HUES64 (cell line): ENCODE data around the gene F2RL2.

Experiments used
- H3K27ac ChIP-seq: 2 replicates; pipeline ENCODE4 v1.7.0; 2013; ENCODE audit warnings: low read depth, low read length, inconsistent platforms
- H3K27me3 ChIP-seq: 2 replicates; pipeline ENCODE4 v1.6.1; 2013; ENCODE audit warnings: mild to moderate bottlenecking, low read length; ENCODE audit not compliant: insufficient read depth
- H3K36me3 ChIP-seq: 2 replicates; pipeline ENCODE4 v1.6.1; 2013; ENCODE audit warnings: mild to moderate bottlenecking, low read length; ENCODE audit not compliant: insufficient read depth
- H3K4me1 ChIP-seq: 2 replicates; pipeline ENCODE4 v1.6.1; 2013; ENCODE audit warnings: mild to moderate bottlenecking, low read length, moderate library complexity; ENCODE audit not compliant: insufficient read depth
- H3K4me3 ChIP-seq: 2 replicates; pipeline ENCODE4 v1.5.1; 2013; ENCODE audit warnings: mild to moderate bottlenecking, low read length, moderate library complexity
- H3K9ac ChIP-seq: 2 replicates; pipeline ENCODE4 v1.6.1; 2013; ENCODE audit warnings: mild to moderate bottlenecking, low read depth, low read length
- H3K9me3 ChIP-seq: 2 replicates; pipeline ENCODE4 v1.6.1; 2013; ENCODE audit warnings: low read depth, low read length; ENCODE audit not compliant: insufficient read depth
- WGBS: fragments of 150-250, 120-280 bp; methylation state at CpG from one replicate; pipeline ENCODE4 v1.1.7; 2013; ENCODE audit warnings: missing lambda C conversion rate; 5-methylcytosine and 5-hydroxymethylcytosine counted together

F2RL2 gene

DNA sequence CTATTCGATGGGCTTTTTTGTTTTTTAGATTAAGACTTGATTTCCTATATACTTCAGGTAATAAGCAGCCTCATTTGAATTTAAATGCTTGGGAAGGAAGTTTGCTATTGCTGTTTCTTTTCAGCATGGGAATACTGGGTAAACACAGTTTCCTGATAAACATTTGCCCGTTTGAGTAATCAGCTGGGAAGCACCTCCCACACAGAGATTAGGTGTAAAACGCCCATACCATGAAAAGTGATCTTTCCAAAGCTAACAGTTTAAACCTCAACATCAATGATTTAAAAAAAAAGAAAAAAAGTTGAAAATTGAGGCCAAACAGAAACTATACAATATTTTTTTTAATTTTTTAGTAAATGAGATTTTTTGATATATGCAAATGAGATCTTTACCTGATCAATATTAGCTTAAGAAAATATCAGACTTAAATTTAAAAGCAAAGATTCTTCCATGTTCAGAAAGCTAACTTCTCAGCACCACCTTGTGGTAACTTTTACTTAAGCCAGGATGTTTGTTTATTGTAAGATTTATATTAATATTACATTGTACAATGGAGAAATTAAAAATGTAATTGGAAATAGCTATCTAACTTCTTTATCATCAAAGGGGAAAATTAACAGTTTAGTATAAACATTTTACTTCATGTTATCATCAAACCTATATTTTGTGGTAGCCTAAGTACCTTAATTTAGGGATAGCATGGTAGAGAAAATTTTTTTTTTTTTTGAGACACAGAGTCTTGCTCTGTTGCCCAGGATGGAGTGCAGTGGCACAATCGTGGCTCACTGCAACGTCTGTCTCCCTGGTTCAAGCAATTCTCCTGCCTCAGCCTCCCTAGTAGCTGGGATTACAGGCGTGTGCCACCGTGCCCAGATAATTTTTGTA, 39.8 kb downstream of the F2RL2 start:
- no peaks in the 10 kb centered on the region for H3K27me3 ChIP-seq
- H3K4me3 ChIP-seq: no peak overlapping the region
- no peaks in the 10 kb centered on the region for H3K9me3 ChIP-seq
- H3K36me3 ChIP-seq: no peaks in the 10 kb centered on the region
- H3K27ac ChIP-seq: no peak overlapping the region
- H3K4me1 ChIP-seq: peaks cover 14% of the 10 kb centered on the region
- 78% methylated on average over 5 of the region's 7 CpGs for WGBS
- H3K9ac ChIP-seq: no peak overlapping the region

DNA sequence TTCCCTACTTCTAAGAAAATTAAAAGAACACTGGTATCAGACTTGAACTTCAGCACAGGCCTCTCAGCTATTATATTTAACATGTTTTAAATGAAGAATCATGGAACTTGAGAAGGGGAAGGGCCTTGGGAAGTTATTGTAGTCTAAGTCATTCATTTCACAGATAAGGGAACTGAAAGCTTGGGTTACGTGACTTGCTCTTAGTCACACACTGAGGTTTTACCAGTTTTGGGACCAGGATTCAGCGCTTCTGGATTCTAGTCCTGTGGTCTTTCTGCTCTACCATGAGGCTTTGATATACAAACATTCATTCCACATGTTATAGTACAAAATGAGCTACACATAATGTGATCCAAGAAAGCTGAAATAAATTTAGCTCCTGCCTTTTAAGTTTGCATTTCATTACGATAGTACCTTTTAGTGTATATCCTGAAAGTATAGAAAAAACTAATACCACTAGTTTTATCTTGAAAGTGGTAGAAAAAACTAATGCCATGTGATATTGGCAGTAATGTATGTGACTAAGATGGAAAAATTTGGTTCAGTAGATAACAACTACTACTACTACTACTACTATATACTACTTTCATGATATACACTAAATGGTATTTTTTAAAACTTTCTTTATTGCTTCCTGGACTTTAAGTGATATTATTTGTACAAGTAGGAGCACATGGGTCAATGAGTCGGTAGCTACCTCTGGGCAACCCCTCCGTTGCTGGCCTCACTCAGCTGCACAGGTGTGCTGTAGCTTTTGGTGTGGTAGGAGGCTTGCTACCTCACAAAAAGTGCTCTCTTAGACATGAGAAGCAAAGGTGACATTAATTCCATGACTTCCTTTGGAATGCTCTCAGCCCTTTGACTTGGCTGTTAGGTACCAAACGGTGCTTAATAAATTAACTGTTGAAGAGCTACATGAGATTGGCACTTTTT, 40.7 kb downstream of the F2RL2 start:
- Histone ChIP-seq H3K9me3 (no peaks in the 10 kb centered on the region), H3K27me3 (no peaks in the 10 kb centered on the region), H3K4me3 (no peak overlapping the region), H3K4me1 (peaks cover 14% of the 10 kb centered on the region), H3K36me3 (no peaks in the 10 kb centered on the region), H3K27ac (no peak overlapping the region), H3K9ac (no peak overlapping the region)
- 79% methylated on average over 5 of the region's 6 CpGs for WGBS

DNA sequence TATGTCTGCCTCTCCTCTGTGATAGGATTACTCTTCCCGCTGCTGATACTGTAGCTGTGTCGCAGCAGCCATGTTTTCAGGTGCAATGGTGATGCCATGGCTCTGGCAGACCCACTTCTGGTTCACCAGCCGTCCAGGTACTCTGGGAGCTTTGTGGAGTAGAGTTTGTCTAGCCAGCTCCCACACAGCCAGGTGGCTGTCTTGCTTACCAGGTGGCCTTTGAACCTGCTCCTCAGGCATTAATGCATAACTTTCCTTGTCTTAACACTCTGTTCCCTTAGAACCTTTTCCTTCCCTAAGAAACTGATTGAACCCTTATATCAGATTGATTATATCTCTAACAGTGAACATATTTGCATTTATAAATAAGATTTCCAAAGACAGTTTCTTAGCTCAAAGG, 42.2 kb downstream of the F2RL2 start:
- H3K27ac ChIP-seq: no peak overlapping the region
- no peaks in the 10 kb centered on the region for H3K27me3 ChIP-seq
- H3K9ac ChIP-seq: no peak overlapping the region
- no peaks in the 10 kb centered on the region for H3K36me3 ChIP-seq
- H3K9me3 ChIP-seq: no peaks in the 10 kb centered on the region
- peaks cover 14% of the 10 kb centered on the region for H3K4me1 ChIP-seq
- no peak overlapping the region for H3K4me3 ChIP-seq
- whole genome bisulfite sequencing: 94% methylated on average over 3 of the region's 3 CpGs

DNA sequence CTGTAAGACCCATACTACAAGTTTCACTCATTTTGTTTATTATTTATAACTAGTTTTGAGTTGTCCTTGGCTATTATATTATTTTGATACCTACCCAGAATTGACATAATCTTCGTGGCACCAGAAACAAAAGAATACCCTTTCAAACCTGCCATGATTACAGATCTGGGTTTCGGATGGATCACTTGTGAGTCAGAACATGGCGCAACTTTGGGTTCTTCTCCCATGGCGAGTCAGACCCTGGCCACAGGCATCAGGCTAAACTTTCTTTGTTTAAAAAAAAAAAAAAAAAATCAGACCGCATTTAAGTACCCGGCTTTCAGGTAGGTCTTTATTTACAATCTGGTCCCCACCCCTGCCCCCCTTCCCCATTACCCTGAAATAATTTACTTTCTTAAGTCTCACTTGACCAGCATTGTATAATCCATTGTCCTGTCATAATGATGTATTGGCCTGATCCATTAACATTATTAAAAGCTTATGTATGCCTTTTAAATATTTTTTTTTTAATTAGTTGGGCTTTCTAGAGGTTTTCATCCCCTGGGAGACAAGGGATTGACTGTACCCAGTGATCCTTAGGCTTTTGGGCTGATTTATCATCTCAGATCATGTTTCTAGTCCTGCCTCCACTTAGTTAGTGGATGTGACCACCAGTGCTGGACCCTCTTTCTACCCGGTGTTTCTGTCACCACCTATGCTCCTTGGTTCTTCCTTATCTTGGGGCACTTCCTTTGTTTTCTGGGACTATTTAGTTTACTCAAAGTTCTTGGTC, 43.9 kb downstream of the F2RL2 start:
- H3K9ac ChIP-seq: no peak overlapping the region
- WGBS: 89% methylated on average over 7 of the region's 7 CpGs
- H3K27ac ChIP-seq: no peak overlapping the region
- H3K4me3 ChIP-seq: no peak overlapping the region
- peaks cover 14% of the 10 kb centered on the region for H3K4me1 ChIP-seq
- no peaks in the 10 kb centered on the region for H3K36me3 ChIP-seq
- H3K27me3 ChIP-seq: no peaks in the 10 kb centered on the region
- no peaks in the 10 kb centered on the region for H3K9me3 ChIP-seq

DNA sequence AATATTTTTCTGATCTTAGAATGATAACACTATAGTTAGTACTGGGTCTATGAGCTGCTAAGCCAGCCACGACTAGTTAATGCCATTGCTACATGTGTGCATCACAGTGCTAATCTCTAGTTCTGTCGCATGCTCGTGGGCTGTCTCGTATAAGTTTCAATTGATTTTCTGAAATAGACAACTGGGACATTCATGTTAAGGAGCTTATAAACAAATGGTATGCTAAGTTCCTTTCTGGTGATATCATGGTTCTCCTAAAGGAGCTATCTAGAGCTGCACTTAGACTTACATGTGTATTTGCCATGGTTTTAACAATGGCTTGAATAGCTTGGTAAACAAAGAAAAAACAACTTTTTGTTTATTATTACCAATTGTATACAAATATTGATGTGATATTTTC, 46.2 kb downstream of the F2RL2 start:
- WGBS: 93% methylated on average over 4 of the region's 4 CpGs
- H3K4me3 ChIP-seq: no peak overlapping the region
- H3K4me1 ChIP-seq: peaks cover under 1% of the 10 kb centered on the region; the same call in 1 of the 2 replicates
- H3K36me3 ChIP-seq: no peaks in the 10 kb centered on the region
- H3K27me3 ChIP-seq: no peaks in the 10 kb centered on the region
- no peaks in the 10 kb centered on the region for H3K9me3 ChIP-seq
- no peak overlapping the region for H3K27ac ChIP-seq
- H3K9ac ChIP-seq: no peak overlapping the region

DNA sequence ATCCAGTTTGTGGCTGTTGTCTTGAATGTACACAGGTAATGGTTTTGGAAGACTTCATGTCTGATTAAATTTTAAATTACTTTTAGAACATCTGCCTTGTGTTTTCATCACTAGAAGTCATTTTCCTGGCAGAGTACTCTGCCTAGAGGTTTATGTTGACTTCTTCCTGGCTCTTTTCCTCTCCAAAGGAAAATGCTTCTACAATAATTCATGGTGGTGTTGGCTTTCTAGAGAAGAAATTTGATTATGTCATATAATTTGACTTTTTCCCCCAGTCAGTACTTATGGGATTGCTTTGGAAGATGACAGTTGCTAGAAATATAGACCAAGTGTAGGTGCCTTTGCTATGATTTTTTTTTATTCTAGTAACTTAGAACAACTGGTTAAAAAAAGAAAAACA, 46.8 kb downstream of the F2RL2 start:
- Histone ChIP-seq H3K27ac (no peak overlapping the region), H3K4me3 (no peak overlapping the region), H3K27me3 (no peaks in the 10 kb centered on the region), H3K36me3 (no peaks in the 10 kb centered on the region), H3K4me1 (no peaks in the 10 kb centered on the region; the same call in 1 of the 2 replicates), H3K9ac (no peak overlapping the region), H3K9me3 (no peaks in the 10 kb centered on the region)

DNA sequence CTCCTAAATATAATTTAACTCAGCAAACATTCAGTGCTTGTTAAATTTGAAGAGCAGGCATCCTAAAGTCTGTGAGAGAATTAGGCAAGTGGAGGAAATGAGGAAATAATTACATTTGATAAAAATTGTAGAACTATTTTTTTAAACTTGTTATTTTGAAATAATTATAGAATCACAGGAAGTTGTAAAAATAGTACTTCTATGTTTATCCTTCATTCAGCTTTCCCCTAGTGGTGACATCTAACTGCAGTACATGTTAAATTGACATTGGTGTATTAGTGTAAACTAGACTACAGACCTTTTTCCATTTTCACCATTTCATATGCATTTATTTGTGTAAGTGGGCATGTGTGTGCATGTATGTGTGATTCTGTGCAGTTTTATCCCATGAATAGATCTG, 51.6 kb downstream of the F2RL2 start:
- H3K9ac ChIP-seq: no peak overlapping the region

DNA sequence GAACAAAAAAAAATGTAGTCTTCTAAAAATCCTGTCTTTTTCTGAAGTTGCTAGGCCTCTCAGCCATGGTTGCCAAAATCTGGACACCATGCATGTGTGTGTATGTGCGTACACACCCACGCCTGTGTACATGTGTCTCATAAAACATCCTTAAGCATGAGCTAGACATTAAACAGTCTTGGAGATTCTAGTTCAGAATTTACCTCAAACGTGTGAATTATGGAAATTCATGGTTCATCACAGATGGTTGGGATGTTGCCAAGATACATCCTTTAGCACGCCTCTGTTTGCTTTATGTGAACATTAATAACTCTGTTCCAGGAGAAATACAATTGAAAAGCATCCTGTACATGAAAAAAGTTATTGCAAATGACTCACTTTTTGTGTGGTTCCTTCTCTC, 53.0 kb downstream of the F2RL2 start:
- Histone ChIP-seq H3K9ac (no peak overlapping the region), H3K27ac (no peak overlapping the region), H3K9me3 (no peaks in the 10 kb centered on the region), H3K4me3 (no peak overlapping the region), H3K27me3 (no peaks in the 10 kb centered on the region), H3K36me3 (peaks cover 3% of the 10 kb centered on the region; the same call in 1 of the 2 replicates), H3K4me1 (no peaks in the 10 kb centered on the region)
- WGBS: 93% methylated on average over 4 of the region's 4 CpGs

More for the DNA sequence above, 51.6 kb downstream of the F2RL2 start:
- peaks cover 3% of the 10 kb centered on the region; the same call in 1 of the 2 replicates for H3K36me3 ChIP-seq
- H3K4me3 ChIP-seq: no peak overlapping the region
- no peaks in the 10 kb centered on the region for H3K27me3 ChIP-seq
- H3K27ac ChIP-seq: no peak overlapping the region
- no peaks in the 10 kb centered on the region for H3K9me3 ChIP-seq
- no peaks in the 10 kb centered on the region for H3K4me1 ChIP-seq
